Chondrocyte (in vitro differentiated cells): ENCODE measurements around the gene ALOX12. TPM values are rescaled to one million over a fixed set of nuclear protein-coding genes. Genes with fewer than 3 reads are reported as not detected.
"Not testable (repeated sequence)": the region's sequence is repeated elsewhere in the genome, so short reads cannot be mapped to it uniquely, and the experiment has no call there.

Experiments
- DNase-seq: peaks from one replicate; pipeline ENCODE4 v3.0.0; 2021; ENCODE audit warnings: mixed read lengths, low spot score
- H3K27ac Mint-ChIP-seq: one replicate; pipeline ENCODE4 v1.8.0; 2021; ENCODE audit warnings: mild to moderate bottlenecking, moderate library complexity, mixed read lengths; ENCODE audit not compliant: unreplicated experiment
- H3K27me3 Mint-ChIP-seq: 2 replicates; pipeline ENCODE4 v1.8.0; 2021; ENCODE audit warnings: low read depth, mixed read lengths
- H3K36me3 Mint-ChIP-seq: 2 replicates; pipeline ENCODE4 v1.8.0; 2021; ENCODE audit warnings: low read depth, mixed read lengths
- H3K4me1 Mint-ChIP-seq: 2 replicates; pipeline ENCODE4 v1.8.0; 2021; ENCODE audit warnings: low read depth, mild to moderate bottlenecking, mixed read lengths
- H3K4me3 Mint-ChIP-seq: one replicate; pipeline ENCODE4 v1.8.0; 2021; ENCODE audit warnings: mild to moderate bottlenecking, moderate library complexity, mixed read lengths; ENCODE audit not compliant: unreplicated experiment
- H3K9me3 Mint-ChIP-seq: 2 replicates; pipeline ENCODE4 v1.8.0; 2021; ENCODE audit warnings: low read depth, mixed read lengths
- total RNA-seq: library from RNA; stranded (reverse); gene quantifications from 3 replicates; pipeline ENCODE4 v1.2.1, GENCODE V29; 2021
- TF ChIP-seq, protein P1 (sequence below): fragments of 200-600 bp; sonication (generic); IDR thresholded peaks from 2 replicates; pipeline ENCODE4 v1.5.0; 2021; ENCODE audit warnings: antibody characterized with exemption, mild to moderate bottlenecking, moderate library complexity

ALOX12 gene
- total RNA-seq, 1 donor from 2014 or later, result not detected

DNA sequence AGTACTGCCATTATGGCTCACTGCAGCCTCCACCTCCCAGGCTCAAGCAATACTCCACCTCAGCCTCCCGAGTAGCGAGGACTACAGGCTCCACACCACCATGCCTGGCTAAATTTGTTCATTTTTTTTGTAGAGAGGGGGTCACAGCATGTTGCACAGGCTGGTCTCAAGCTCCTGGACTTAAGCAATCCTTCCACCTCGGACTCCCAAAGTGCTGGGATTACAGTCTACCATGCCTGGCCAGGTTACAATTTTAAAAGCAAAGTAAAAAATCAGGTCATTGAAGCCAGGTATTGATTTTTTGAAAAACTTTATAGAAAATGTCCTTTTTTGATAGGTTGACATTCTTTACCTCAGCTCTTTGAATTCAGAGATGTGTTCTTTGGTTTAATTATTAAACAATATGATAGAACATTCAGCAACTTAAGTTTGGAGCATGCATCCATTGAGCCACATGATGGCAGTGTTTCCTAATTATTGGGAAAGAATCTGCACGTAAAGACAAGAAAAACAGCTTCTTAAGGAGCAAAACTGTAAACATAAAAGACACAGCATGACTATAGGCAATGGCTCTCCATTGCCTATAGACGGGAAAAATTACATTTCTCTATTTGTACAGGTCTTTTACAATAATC lies 49.8 kb downstream of the ALOX12 start:
- peaks cover 6% of the 10 kb centered on the region for H3K27me3 Mint-ChIP-seq
- peaks cover 26% of the 10 kb centered on the region for H3K4me1 Mint-ChIP-seq
- H3K4me3 Mint-ChIP-seq, result no peak overlapping the region
- TF ChIP-seq, protein P1, sequence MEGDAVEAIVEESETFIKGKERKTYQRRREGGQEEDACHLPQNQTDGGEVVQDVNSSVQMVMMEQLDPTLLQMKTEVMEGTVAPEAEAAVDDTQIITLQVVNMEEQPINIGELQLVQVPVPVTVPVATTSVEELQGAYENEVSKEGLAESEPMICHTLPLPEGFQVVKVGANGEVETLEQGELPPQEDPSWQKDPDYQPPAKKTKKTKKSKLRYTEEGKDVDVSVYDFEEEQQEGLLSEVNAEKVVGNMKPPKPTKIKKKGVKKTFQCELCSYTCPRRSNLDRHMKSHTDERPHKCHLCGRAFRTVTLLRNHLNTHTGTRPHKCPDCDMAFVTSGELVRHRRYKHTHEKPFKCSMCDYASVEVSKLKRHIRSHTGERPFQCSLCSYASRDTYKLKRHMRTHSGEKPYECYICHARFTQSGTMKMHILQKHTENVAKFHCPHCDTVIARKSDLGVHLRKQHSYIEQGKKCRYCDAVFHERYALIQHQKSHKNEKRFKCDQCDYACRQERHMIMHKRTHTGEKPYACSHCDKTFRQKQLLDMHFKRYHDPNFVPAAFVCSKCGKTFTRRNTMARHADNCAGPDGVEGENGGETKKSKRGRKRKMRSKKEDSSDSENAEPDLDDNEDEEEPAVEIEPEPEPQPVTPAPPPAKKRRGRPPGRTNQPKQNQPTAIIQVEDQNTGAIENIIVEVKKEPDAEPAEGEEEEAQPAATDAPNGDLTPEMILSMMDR, result peak; percentile 96
- no peaks in the 10 kb centered on the region for H3K9me3 Mint-ChIP-seq
- no peak overlapping the region for H3K27ac Mint-ChIP-seq
- no peak for DNase-seq
- no peaks in the 10 kb centered on the region for H3K36me3 Mint-ChIP-seq

DNA sequence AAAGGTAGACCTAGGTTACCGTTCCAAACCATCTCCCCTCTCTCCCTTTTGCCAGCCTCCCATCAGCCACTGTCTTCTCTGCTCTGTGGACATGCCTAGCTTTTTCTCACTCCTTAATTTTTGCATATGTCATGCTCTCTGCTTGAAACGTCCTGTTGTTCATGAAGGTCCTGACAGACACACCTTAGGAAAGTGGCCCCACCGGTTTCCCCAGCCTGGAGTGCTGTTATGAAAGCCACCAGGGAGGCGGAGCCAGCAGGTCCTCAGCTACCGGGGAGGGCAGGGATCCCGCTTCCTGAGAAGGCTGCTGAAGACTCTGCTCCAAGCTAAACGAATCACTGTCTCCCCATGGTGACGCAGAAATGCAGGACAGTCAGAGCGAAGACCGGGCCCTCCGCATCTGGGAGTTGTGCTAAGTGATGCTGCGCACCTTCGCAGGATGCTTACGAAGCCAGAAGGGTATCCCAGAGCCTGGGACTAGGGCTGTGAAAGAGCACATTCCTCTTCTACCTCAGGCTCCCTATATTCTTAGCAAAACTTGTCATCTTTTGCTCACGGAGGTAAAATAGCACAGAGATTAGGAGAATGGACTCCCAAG lies 50.4 kb downstream of the ALOX12 start:
- Mint-ChIP-seq H3K4me3 (no peak overlapping the region), H3K27ac (no peak overlapping the region), H3K9me3 (no peaks in the 10 kb centered on the region), H3K36me3 (no peaks in the 10 kb centered on the region), H3K27me3 (peaks cover 6% of the 10 kb centered on the region), H3K4me1 (peaks cover 26% of the 10 kb centered on the region)
- no peak for DNase-seq
- TF ChIP-seq, protein P1, result no peak

DNA sequence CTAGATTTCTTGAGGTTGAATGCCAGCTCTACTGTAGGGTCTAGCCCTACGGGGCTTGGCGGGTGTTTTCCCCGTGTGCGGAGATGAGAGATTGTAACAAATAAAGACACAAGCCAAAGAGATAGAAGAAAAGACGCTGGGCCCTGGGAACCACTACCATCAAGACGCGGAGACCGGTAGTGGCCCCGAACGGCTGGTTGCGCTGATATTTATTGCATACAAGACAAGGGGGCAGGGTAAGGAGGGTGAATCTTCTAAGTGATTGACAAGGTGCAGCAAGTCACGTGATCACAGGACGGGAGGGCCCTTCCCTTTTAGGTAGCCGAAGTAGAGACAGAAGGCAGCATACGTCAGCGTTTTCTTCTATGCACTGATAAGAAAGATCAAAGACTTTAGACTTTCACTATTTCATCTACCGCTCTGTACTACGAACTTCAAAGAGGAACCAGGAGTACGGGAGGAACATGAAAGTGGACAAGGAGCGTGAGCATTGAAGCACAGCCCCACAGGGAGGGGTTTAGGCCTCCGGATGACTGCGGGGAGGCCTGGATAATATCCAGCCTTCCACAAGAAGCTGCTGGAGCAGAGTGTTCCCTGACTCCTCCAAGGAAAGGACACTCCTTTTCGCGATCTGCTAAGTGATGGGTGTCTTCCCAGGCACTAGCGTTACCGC lies 51.0 kb downstream of the ALOX12 start:
- H3K36me3 Mint-ChIP-seq, DNase-seq, H3K27ac Mint-ChIP-seq, H3K27me3 Mint-ChIP-seq, H3K9me3 Mint-ChIP-seq, H3K4me3 Mint-ChIP-seq: not testable (repeated sequence)
- H3K4me1 Mint-ChIP-seq, result peaks cover 26% of the 10 kb centered on the region

DNA sequence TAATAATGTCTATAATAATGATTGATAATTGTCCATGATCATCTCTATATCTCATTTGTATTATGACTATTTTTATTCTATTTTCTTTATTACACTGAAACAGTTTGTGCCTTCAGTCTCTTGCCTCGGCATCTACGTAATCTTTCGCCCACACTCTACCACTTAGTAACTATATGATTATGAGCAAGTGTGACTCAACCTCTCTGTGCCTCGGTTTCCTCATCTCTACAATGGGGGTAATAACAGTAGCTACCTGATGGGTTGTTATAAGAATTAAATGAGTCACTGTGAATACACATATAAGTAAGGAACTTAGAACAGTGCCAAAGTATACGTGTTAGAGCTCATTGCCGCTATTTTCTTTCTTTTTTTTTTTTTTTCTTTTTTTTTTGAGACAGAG lies 51.7 kb downstream of the ALOX12 start:
- Mint-ChIP-seq H3K9me3 (no peaks in the 10 kb centered on the region), H3K4me3 (no peak overlapping the region), H3K36me3 (no peaks in the 10 kb centered on the region), H3K27me3 (peaks cover 6% of the 10 kb centered on the region), H3K4me1 (peaks cover 23% of the 10 kb centered on the region), H3K27ac (no peak overlapping the region)
- TF ChIP-seq, protein P1, result no peak
- DNase-seq, result no peak

DNA sequence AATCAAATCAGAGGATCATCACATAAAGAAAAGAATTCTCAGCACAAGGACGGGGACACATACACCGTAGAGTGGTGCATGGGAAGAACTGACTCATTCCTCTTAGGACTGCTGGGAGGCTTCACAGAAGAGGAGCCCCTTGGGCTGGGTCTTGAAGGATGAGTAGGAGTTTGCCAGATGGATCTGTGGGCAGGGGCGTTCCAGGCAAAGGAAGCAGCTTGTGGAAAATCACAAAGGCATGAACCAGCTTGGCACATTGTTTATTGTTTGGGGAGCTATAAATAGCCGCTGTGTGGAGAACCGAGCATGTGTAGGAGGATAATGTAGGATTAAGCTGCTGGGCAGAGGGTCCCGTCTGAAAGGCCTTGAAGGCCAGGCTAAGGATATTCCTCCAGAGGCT lies 53.1 kb downstream of the ALOX12 start:
- TF ChIP-seq, protein P1, result no peak
- Mint-ChIP-seq H3K27ac (no peak overlapping the region), H3K4me1 (peaks cover 17% of the 10 kb centered on the region), H3K9me3 (no peaks in the 10 kb centered on the region), H3K36me3 (no peaks in the 10 kb centered on the region), H3K4me3 (no peak overlapping the region), H3K27me3 (peaks cover 8% of the 10 kb centered on the region)
- DNase-seq, result no peak

DNA sequence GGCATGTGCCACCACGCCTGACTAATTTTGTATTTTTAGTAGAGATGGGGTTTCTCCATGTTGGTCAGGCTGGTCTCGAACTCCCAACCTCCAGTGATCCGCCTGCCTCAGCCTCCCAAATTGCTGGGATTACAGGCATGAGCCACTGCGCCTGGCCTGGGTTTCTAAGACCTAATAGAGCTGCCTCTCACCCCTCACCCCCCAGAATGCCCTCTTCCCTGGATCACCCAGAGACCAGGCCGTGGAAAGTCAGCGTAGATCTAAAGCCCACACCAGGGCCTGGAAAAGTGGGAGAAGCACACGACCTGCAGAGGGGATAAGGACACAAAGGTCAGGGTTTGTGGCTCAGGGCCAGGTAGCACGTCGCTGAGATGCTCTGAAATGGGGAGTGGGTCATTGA lies 54.7 kb downstream of the ALOX12 start:
- peaks cover 16% of the 10 kb centered on the region for H3K4me1 Mint-ChIP-seq
- H3K4me3 Mint-ChIP-seq, H3K27me3 Mint-ChIP-seq, DNase-seq, H3K27ac Mint-ChIP-seq, H3K36me3 Mint-ChIP-seq, H3K9me3 Mint-ChIP-seq: not testable (repeated sequence)
